ENCODE data around the gene LGI4. TPM values are rescaled to one million over a fixed set of nuclear protein-coding genes. Genes with fewer than 3 reads are reported as not detected.
"Not testable (repeated sequence)": the region's sequence is repeated elsewhere in the genome, so short reads cannot be mapped to it uniquely, and the experiment has no call there.

The LGI4 gene
- polyA plus RNA-seq, 3 donors: 2.2 to 3.2 (median 3.0) TPM

GRCh38 chr19:35143231-35143715 is 8.4 kb upstream of the LGI4 start, which contains the start of gene FXYD7:
TSS of gene FXYD7 (plus strand) at chr19:35143255. CDS start at chr19:35143334, 79 bp downstream.
- DNase-seq: no peak

DNA sequence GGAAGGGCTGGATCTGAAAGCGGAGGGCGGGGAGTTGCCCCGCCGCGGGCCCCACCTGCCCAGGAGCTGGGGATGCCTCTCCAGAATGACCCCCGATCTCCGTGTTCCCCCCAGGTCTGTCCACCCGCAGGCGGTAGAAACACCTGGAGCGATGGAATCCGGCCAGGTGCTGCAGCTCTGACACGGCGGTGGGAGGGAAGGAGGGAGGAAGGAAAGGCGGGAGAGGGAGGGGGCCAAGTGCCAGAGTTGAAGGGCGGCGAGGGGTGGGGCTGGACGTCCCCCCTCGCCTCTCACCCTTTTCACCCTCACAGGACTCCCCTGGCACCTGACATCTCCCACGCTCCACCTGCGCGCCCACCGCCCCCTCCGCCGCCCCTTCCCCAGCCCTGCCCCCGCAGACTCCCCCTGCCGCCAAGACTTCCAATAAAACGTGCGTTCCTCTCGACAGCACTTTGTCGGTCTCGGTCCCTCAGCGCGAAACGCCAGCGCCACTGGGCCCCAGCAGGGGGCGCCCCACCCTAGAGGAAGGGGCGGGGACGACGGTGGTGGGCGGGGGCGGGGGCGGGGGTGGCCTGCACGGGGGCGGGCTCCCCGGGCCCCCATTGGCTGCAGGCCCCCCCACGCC is 7.9 kb upstream of the LGI4 start:
- DNase-seq: no peak

- DNase-seq: no peak
Measured at GRCh38 chr19:35141837-35142605, 7.2 kb upstream of the LGI4 start.

GRCh38 chr19:35140962-35141836 is 6.3 kb upstream of the LGI4 start:
- peak; percentile 75 for DNase-seq

DNA sequence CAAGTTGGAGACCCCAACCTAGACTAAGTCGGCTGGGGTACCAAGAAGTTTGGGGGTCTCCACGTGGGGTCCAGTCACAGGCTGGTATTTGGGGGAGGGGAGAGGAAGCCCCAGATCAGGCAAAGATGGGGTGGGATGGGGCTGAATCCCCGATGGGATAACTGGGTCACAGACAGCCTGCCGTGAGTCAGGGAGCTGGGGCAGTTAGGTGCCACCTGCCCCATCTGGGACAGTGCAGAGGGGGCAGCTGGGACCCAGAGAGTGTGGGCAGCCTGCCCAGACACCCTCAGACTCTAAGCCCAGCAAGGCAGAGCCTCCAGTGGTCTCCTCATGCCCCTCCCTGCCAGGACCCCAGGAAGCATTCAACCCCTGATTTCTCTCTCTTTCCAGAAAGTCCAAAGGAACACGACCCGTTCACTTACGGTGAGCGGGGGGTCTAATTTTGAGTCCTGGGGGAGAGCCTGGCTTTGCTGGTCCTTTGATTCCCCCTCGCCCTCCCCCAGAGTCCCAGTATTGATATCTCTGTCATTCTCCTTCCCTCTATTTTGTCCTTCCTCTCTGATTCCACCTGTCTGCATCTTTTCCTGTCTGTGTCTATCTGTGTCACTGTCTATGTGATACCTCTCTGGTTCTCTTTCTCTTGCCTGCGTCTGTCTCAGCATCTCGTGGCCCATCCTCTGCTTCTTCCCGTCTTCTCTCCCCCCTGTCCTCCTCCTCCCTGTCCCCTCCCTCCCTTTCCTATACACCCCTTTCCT is 5.5 kb upstream of the LGI4 start:
- DNase-seq: no peak

GRCh38 chr19:35138305-35138892 is 3.5 kb upstream of the LGI4 start, which contains the start of gene FXYD1:
TSS of gene FXYD1 (plus strand) at chr19:35138824. CDS start at chr19:35140080, 1,256 bp downstream.
- no peak for DNase-seq

DNA sequence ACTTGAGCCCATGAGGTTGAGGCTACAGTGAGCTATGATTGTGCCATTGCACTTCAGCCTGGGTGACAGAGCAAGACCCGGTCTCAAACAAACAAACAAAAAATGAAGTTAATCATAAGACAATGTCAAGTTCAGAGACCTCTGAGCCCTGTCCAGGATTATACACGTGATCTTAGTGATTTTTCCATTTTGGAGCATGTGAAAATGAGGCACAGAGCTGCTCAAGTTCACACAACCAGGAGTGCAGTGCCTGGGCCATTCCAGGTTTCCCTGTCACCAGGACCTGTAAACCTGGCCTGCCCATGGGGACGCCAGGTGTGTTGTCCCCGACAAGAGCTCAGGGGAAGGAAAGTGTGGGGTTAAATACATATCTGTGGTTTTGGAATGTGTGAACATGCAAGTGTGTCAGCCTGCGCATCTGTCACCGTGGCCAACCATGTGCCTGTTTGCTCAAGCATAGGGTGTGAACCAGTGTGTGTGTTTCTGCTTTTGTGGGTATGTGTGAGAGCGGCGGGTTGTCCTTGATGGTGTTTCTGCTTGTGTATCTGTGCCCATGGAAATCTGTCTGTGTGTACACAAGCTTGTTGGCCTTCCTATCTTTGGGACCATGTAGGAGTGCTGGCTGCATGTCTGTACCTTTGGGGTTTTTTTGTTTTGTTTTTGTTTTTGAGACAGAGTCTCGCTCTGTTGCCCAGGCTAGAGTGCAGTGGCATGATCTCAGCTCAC is 2.3 kb upstream of the LGI4 start:
- no peak for DNase-seq

GRCh38 chr19:35136231-35136630 is 1.4 kb upstream of the LGI4 start:
- DNase-seq: no peak

- DNase-seq: peak; percentile 81
Measured at GRCh38 chr19:35135389-35135909, 590 bp upstream of the LGI4 start.

GRCh38 chr19:35133826-35134225 is 1.0 kb downstream of the LGI4 start:
- no peak for DNase-seq

DNA sequence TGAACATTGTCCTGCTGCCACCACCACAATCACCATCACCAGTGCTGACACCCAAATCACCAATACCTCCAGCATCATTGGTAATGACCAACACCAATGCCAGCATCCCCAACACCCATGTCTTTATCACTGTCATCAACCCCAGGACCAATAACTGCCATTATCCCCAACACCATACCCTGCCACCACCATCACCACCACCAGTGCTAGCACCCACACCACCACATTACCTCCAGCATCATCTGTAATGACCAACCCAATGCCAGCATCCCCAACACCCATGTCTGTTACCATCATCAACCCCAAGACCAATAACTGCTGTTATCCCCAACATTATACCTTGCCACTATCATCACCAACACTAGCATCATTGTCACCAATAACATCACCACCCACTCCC is 2.6 kb downstream of the LGI4 start:
- DNase-seq: no peak

DNA sequence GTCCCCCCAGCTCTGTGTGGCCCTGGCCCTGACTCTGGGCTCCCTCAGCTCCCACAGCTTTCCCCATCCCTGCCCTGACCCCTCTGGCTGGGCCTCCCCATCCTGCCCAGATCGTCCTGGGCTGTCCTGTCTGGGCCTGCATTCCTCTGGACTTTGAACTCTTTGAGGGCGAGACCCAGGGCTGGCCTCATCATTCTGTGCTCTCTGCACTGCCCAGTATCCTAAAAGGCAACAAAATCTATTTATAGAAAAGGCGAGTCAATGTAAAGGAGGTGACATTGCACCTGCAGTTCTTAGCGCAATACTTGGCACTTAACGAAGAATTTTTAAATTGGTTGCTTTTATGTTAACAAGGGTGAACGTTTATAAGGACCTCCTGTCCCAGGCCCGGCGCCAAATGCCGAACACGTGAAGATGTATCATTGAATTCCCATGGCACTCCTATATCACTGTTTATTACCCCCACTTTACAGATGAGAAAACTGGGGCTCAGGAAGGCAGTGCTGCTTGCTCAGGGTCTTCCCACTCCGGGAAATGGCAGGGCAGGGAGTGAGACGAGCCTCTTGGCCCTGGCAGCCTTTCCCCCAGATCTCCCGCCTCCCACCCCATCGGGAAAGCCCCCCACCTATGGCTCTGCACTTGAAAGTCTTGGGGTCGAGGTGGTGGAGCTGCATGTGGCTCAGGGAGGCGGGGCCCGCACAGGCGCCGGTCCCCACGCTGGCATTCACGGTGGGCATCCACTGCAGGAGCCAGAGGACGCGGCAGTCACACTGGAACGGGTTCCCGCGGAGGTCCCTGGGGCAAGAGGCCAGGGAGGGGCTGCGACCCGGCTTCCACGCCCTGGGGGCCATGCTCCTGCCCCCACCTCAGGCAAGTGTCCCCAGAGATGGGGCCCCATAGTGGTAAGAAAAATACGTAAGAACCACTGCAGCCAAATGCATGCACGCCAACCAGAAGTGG is 3.8 kb downstream of the LGI4 start:
- DNase-seq: no peak

DNA sequence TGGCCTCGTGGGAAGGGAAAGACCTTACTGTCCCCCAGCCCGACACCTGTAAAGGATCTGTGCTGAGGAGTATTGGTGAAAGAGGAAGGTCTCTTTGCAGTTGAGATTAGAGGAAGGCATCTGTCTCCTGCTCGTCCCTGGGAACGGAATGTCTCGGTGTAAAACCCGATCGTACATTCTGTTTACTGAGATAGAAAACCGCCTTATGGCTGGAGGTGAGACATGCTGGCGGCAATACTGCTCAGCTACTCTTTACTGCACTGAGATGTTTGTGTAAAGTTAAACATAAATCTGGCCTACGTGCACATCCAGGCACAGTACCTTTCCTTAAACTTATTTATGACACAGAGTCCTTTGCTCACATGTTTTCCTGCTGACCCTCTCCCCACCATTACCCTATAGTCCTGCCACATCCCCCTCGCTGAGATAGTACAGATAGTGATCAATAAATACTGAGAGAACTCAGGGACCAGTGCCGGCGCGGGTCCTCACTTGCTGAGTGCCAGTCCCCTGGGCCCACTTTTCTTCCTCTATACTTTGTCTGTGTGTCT is 5.1 kb downstream of the LGI4 start:
- not testable (repeated sequence) for DNase-seq

GRCh38 chr19:35128398-35129057 is 6.3 kb downstream of the LGI4 start:
- DNase-seq: no peak

DNA sequence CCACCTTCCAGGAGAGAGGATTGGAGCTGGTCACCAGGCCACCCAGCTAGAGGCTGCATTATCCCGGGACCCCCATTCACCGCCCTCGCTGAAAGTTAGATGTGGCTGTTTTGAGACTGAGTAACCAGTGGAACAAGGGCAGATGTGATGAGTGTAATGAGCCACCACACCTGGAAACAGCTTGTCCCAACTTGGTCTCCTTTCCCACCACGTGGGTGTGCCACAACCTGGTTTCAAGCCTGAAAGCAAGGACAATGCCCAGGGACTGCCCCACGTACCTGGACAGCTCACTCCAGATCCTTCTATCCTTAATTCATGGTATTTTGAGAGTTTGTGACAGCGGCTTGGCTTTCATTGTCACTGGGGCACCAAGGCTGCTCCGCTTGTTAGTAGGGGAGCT is 7.0 kb downstream of the LGI4 start:
- no peak for DNase-seq

DNA sequence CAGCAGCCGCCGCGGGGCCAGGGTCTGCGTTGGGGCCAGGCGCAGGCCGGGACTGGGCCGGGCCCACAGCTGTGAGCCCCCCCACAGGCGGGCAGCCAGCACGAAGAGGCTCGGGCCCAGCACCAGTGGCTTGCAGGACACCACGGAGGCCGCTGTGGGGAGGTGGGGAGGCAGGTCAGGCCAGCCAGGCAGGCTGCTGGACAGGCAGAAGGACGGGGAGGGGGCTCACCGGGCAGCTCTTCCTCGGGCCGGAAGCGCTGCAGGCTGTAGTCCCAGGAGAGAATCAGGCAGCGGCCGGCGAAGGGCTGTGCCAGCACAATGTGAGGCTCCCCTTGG is 8.3 kb downstream of the LGI4 start:
- DNase-seq: no peak

DNA sequence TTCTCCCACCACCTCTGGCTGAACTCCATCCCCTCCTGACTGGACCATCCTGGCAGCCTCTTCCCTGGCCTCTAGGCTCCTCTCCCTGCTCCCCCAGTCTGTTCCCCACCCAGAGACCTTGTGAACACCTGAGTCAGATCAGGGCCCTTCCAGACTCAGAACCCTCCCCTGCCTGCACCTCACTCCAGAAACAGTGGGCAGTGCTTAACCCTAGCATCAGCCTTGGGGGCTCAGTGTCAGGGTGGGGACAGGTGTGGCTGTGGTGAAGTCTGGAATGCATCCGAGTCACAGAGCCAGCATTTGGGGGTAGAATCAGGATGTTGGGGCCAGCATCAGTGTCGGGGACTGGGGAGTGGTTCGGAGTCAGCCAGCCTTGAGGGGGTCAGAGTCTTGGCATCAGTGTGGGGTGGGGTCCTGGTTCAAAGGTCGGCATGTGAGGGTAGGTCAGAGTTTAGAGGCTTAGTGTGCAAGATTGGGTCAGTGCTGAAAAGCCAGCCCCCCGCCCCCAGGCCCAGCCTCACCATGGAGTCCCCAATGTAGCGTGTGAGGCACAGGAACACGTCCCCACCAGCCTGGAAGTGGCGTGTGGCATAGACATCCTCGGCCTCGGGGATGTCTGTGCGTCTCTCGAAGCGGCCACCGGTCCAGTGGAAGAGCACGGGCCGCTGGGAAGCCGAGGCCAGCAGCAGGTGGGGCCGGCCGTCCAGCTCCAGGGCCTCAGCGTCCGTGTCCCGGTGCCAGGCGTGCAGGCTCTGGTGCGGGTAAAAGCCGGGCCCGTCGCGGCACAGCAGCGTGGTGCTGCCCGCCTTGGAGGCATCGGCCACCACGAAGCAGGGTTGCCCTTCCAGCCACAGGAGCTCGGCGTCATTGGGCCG is 8.9 kb downstream of the LGI4 start:
- no peak for DNase-seq

Measured in renal pelvis (tissue), 4 donors.